ENCODE measurements around the gene ZNF383.
"Not testable (repeated sequence)": the region's sequence is repeated elsewhere in the genome, so short reads cannot be mapped to it uniquely, and the experiment has no call there.

Gene ZNF383

GRCh38 chr19:37217775-37218591, at the start of gene ZNF383:
TSS of gene ZNF383 (plus strand) at chr19:37218214. CDS start at chr19:37230454, 12,240 bp downstream.
- peak; percentile 66 for DNase-seq (ENCODE audit: low read depth)

DNA sequence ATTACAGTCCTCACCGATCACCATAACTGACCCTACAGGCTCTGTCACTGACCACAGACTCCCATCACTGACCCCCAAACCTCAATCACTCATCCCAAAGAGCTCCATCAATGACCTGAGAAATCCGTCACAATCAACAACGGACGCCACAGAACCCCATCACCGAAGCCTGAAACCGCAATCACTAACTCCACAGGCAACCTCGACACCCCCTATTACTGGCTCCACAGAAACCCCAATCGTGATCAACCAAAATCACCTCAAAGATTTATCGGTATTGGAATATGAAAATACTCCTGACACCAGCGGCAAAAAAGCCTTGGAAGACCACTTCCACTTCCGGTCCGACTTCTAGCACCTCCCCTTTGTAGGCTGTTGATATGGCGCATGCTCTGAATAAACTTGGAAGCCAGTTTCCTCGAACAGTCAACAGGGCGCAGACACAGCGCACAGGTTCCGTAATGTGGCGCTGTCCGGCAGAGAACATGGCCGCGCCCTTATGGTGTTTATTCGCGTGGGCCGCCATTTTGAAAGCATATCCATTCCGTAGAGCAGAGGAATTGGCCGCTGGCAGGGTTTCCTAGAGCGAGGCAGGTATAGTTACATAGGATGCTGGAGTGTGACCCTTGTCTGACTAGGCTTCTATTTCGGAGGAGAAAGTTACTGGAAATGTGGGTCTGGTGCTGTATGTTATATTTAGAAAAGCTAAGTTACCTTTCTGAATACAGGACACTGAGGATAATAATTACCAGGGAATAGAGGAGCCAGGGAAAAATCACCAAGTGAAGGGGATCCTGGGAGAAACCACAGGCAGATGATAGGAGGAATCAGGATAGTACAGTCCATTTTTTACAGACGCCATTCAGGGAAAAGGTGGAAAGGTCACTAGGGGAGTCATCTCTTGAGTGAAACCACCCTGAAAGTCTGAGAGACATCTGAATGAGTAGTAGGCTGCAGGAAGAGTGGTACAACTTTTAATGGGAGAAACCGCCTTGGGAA, 45.3 kb upstream of the ZNF383 start, which contains the start of gene ZNF585A:
ZNF585A (minus strand) TSS at position 328 of the 999 bp plus-strand sequence. CDS start 2,785 bp downstream, outside the sequence.
- DNase-seq (ENCODE audit: low read depth): peak; percentile 83

DNA sequence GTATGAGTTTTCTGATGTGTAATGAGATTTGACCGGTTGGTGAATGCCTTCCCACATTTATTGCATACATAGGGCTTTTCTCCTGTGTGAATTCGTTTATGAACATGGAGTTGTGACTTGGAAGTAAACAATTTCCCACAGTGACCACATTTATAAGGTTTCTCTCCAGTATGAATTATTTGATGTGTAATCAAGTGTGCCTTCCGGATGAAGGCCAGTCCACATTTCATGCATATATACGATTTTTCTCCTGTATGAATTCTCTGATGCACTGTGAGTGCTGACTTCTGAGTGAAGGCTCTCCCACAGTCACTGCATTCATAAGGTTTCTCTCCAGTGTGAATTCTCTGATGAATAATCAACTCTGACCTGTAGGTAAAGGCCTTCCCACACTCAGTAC, 31.9 kb upstream of the ZNF383 start:
- not testable (repeated sequence) for DNase-seq (ENCODE audit: low read depth)

DNA sequence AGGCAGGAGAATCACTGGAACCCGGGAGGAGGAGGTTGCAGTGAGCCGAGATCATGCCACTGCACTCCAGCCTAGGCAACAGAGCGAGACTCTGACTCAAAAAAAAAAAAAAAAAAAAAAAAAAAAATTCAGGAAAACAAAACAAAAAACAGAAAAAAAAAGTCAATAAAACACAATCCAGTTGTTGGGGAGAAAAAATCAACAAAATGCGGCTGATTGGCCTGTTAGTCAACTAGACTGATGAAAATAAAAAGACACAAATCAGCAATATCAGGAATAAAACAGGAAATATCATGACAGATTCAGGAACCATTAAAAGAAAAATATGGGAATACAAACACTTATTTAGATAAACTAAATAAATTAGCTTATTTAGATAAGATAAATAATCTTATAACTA, 22.8 kb upstream of the ZNF383 start:
- not testable (repeated sequence) for DNase-seq (ENCODE audit: low read depth)

DNA sequence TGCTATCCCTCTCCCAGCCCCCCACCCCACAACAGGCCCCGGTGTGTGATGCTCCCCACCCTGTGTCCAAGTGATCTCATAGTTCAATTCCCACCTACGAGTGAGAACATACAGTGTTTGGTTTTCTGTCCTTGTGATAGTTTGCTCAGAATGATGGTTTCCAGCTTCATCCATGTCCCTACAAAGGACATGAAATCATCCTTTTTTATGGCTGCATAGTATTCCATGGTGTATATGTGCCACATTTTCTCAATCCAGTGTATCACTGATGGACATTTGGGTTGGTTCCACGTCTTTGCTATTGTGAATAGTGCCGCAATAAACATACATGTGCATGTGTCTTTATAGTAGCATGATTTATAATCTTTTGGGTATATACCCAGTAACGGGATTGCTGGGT, 20.9 kb upstream of the ZNF383 start:
- not testable (repeated sequence) for DNase-seq (ENCODE audit: low read depth)

DNA sequence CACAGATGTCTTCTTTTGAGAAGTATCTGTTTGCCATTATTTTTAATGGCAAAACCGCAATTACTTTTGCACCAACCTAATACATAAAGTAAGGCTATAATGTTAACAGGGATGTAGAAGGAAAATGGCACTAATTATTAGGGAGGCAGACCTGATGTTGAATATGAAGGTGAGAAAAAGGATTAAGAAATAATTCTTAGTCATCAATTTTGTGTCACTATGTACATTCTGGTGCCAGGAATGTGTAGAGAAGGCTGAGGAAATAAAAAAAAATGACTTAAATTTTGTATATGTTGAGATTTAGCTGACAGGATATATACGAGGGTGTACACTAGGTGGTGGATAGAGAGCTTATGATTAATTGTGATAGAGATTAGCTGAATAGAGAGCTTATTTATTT, 20.2 kb upstream of the ZNF383 start:
- no peak for DNase-seq (ENCODE audit: low read depth)

GRCh38 chr19:37217480-37217774, 587 bp upstream of the ZNF383 start:
- DNase-seq (ENCODE audit: low read depth): no peak

GRCh38 chr19:37218592-37218935, 550 bp downstream of the ZNF383 start:
- no peak for DNase-seq (ENCODE audit: low read depth)

GRCh38 chr19:37220383-37220782, 2.4 kb downstream of the ZNF383 start:
- DNase-seq (ENCODE audit: low read depth): no peak

DNA sequence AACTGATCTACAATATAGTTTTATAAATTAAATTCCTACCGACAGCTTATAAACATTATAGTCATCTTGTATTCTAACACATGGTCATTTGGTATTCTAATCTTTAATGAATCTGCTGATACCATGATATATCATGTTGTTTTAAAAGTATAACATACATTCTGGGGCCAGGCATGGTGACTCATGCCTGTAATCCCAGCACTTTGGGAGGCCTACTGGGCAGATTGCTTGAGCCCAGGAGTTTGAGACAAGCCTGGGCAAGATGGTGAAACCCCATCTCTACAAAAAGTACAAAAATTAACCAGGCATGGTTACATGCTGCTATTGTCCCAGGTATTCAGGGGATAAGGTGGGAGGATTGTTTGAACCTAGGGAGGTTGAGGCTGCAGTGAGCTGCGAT, 3.1 kb downstream of the ZNF383 start:
- DNase-seq (ENCODE audit: low read depth): no peak

DNA sequence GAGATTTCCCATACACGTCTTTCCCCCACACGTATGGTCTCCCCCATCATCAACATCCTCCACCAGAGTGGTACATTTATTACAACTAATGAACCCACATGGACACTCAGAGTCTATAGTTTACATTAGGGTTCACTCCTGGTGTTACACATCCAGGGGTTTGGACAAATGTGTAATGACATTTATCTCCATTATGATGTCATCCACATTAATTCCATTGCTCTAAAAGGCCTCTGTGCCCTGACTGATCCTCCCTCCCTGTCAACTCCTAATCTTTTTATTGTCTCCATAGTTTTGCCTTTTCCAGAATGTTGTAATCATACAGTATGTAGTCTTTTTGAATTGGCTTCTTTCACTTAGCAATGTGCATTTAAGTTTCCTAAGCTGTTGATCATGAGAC, 8.2 kb downstream of the ZNF383 start:
- no peak for DNase-seq (ENCODE audit: low read depth)

- no peak for DNase-seq (ENCODE audit: low read depth)
Observed at GRCh38 chr19:37227996-37228395, 10.0 kb downstream of the ZNF383 start.

DNA sequence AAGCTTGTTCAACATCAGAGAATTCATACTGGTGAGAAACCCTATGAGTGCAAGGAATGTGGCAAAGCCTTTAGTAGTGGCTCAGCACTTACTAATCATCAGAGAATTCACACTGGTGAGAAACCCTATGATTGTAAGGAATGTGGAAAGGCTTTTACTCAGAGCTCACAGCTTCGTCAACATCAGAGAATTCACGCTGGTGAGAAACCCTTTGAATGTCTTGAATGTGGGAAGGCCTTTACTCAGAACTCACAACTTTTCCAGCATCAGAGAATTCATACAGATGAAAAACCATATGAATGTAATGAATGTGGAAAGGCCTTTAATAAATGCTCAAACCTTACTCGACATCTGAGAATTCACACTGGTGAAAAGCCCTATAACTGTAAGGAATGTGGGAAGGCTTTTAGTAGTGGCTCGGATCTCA, 25.2 kb downstream of the ZNF383 start:
- DNase-seq (ENCODE audit: low read depth): no peak

GRCh38 chr19:37251308-37252229, 33.6 kb downstream of the ZNF383 start:
- peak; percentile 25 for DNase-seq (ENCODE audit: low read depth)

- DNase-seq (ENCODE audit: low read depth): not testable (repeated sequence)
Observed at GRCh38 chr19:37263028-37263427, 45.0 kb downstream of the ZNF383 start.

DNA sequence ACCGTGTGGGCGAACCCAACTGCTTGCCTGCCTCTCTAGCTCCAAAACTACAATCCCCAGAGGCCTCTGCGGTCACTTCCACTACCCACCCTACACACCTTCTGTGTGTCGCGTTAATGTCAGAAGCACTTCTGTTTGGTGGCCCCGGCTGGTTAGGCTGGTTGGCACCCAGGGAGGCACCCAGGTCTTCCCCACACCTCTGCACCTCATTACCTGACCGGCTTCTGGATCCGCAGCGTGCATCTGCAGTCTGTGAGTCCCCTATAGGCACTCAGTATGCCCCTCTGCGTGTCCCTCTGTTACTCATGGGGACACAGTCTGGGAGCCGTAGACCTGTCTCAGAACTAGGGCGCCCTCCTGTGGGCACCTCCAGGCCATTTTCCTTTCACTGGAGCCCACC, 49.0 kb downstream of the ZNF383 start:
- DNase-seq (ENCODE audit: low read depth): not testable (repeated sequence)

GRCh38 chr19:37267755-37268154, 49.7 kb downstream of the ZNF383 start:
- DNase-seq (ENCODE audit: low read depth): not testable (repeated sequence)

DNA sequence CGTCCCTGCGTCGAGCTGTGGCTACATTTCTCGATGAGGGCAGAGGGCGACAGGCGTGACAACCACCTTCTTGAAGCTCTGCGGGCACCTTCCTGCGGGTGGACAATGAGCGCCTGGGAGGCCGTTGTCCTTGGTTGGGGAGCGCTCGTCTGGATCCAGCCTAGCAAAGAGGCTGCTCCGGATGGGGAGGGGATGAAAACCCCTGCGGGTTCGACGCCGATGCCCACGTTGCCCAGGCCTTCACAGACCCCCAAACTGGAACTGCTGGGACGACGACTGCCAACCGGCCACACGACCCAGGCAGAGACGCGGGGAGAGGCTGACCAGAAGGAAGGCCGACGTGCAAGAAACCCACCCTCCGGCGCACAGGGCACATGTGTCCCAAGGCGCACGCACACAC, 62.6 kb downstream of the ZNF383 start:
- DNase-seq (ENCODE audit: low read depth): not testable (repeated sequence)

GRCh38 chr19:37284020-37284419, 66.0 kb downstream of the ZNF383 start:
- DNase-seq (ENCODE audit: low read depth): not testable (repeated sequence)

DNA sequence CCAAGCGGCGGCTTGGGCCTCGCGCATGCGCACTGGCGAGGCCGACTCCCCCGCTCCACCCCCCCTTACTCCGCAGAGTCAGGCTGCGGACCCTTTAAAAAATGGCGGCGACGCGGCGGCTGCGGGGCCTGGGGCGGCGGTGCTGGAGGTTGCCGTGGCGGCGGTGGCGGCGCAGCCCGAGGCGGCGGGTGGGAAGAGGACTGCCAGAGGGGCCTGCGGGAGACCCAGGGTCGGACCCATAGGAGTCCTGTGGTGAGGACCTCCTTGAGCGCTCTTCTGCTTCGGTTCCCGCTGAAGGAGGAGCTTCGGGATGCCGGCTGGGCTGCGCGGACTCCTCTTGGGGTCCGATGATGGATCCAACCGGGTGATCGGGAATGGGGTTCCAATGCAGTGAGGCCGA, 71.2 kb downstream of the ZNF383 start:
- DNase-seq (ENCODE audit: low read depth): not testable (repeated sequence)

Measured in T-helper 22 cell (primary cell).